MCF 10A (cell line): ENCODE results near the gene TCF23. TPM values are rescaled to one million over a fixed set of nuclear protein-coding genes. Genes with fewer than 3 reads are reported as not detected.

Source experiments
- BruUV-seq: library from RNA; stranded (reverse); fragments of 400-500 nt; replicated peaks from 2 replicates; lab custom pipeline; 2021; lab: Mats Ljungman, UMichigan
- CTCF ChIA-PET: fragments of 300-600 bp; sonication (Branson Sonifier 250); formaldehyde crosslinking; extraction: SDS; loops from one replicate; lab custom pipeline; 2021; ENCODE audit warnings: antibody characterized with exemption, inconsistent platforms; lab: Yijun Ruan, JAX
- POLR2A ChIA-PET: fragments of 300-600, 350-650 bp; sonication (Branson Sonifier 250); formaldehyde crosslinking; extraction: SDS; loops from one replicate; lab custom pipeline; 2020; ENCODE audit warnings: antibody characterized with exemption, inconsistent platforms; lab: Yijun Ruan, JAX
- DNase-seq: peaks from one replicate; pipeline ENCODE4 v3.0.0-alpha.2; 2018; ENCODE audit not compliant: unreplicated experiment
- H3K27ac Mint-ChIP-seq: one replicate; pipeline ENCODE4 v1.8.0; 2022; ENCODE audit warnings: mild to moderate bottlenecking, low read depth, mixed read lengths; ENCODE audit not compliant: unreplicated experiment
- H3K27me3 Mint-ChIP-seq: one replicate; pipeline ENCODE4 v1.8.0; 2022; ENCODE audit warnings: mixed read lengths; ENCODE audit not compliant: insufficient read depth, unreplicated experiment
- H3K36me3 Mint-ChIP-seq: one replicate; pipeline ENCODE4 v1.8.0; 2022; ENCODE audit warnings: mild to moderate bottlenecking, moderate library complexity, mixed read lengths; ENCODE audit not compliant: insufficient read depth, unreplicated experiment
- H3K4me1 Mint-ChIP-seq: one replicate; pipeline ENCODE4 v1.8.0; 2022; ENCODE audit warnings: mixed read lengths; ENCODE audit not compliant: insufficient read depth, unreplicated experiment
- H3K4me3 Mint-ChIP-seq: one replicate; pipeline ENCODE4 v1.8.0; 2022; ENCODE audit warnings: mild to moderate bottlenecking, moderate library complexity, mixed read lengths; ENCODE audit not compliant: unreplicated experiment
- H3K9me3 Mint-ChIP-seq: one replicate; pipeline ENCODE4 v1.8.0; 2022; ENCODE audit warnings: mixed read lengths; ENCODE audit not compliant: unreplicated experiment
- CTCF ChIP-seq: fragments of 200-600 bp; IDR thresholded peaks from one replicate; pipeline ENCODE4 v1.8.0; 2022; ENCODE audit warnings: antibody characterized with exemption, mild to moderate bottlenecking; ENCODE audit not compliant: unreplicated experiment
- intact Hi-C: fragments of 100-400 bp; cut with micrococcal nuclease; formaldehyde crosslinking; loops from 2 replicates; pipeline ENCODE4 v1.14.1; 2022
- total RNA-seq: library from RNA; stranded (reverse); gene quantifications from 2 replicates; pipeline ENCODE4 v1.2.3, GENCODE V29; 2022

Gene TCF23
- total RNA-seq, 1 experiment from 2014 or later, result not detected

- no peak for TF ChIP-seq CTCF
- H3K27me3 Mint-ChIP-seq, result peaks cover 21% of the 10 kb centered on the region
- CTCF ChIA-PET, result interaction anchor here (0.8 kb wide), 1 partner anchor 27 kb away, joined by 3 read pairs; no protein-coding TSS in a partner anchor
- POLR2A ChIA-PET, result interaction anchor here (0.7 kb wide), 1 partner anchor 35 kb away, joined by 3 read pairs; no protein-coding TSS in a partner anchor
- H3K9me3 Mint-ChIP-seq, result no peaks in the 10 kb centered on the region
- H3K27ac Mint-ChIP-seq, result no peak overlapping the region
- H3K4me1 Mint-ChIP-seq, result no peaks in the 10 kb centered on the region
- intact Hi-C loops, result no loop called here
- no TSS peak for BruUV-seq
- peaks cover 13% of the 10 kb centered on the region for H3K36me3 Mint-ChIP-seq
- no peak for DNase-seq
- H3K4me3 Mint-ChIP-seq, result no peak overlapping the region
Measured at GRCh38 chr2:27126252-27126710, 22.5 kb upstream of the TCF23 start.

GRCh38 chr2:27127883-27128667, 20.7 kb upstream of the TCF23 start:
- CTCF ChIA-PET, result interaction anchor here (0.7 kb wide), 1 partner anchor 295 kb away, joined by 3 read pairs; no protein-coding TSS in a partner anchor
- no peaks in the 10 kb centered on the region for H3K9me3 Mint-ChIP-seq
- no peak overlapping the region for H3K4me3 Mint-ChIP-seq
- peaks cover 3% of the 10 kb centered on the region for H3K27me3 Mint-ChIP-seq
- DNase-seq, result no peak
- no TSS peak for BruUV-seq
- H3K36me3 Mint-ChIP-seq, result peaks cover 13% of the 10 kb centered on the region
- TF ChIP-seq CTCF, result no peak
- intact Hi-C loops, result no loop called here
- peaks cover 6% of the 10 kb centered on the region for H3K4me1 Mint-ChIP-seq
- no peak overlapping the region for H3K27ac Mint-ChIP-seq
- POLR2A ChIA-PET, result interaction anchor here (1.0 kb wide), 1 partner anchor 24 kb away, joined by 3 read pairs; no protein-coding TSS in a partner anchor

- ChIA-PET CTCF (no interaction called here), POLR2A (interaction anchor here (0.8 to 1.0 kb wide), 2 partner anchors 14 to 24 kb away, joined by 3 to 4 read pairs; no protein-coding TSS in a partner anchor)
- intact Hi-C loops, result no loop called here
- Mint-ChIP-seq H3K4me3 (no peak overlapping the region), H3K27ac (no peak overlapping the region), H3K36me3 (peaks cover 13% of the 10 kb centered on the region), H3K4me1 (peaks cover 11% of the 10 kb centered on the region), H3K9me3 (no peaks in the 10 kb centered on the region), H3K27me3 (no peaks in the 10 kb centered on the region)
- BruUV-seq, result no TSS peak
- no peak for TF ChIP-seq CTCF
- no peak for DNase-seq
Measured at GRCh38 chr2:27128668-27129571, 19.9 kb upstream of the TCF23 start.

GRCh38 chr2:27130396-27130795, 18.4 kb upstream of the TCF23 start:
- H3K9me3 Mint-ChIP-seq, result no peaks in the 10 kb centered on the region
- H3K27ac Mint-ChIP-seq, result no peak overlapping the region
- peaks cover 20% of the 10 kb centered on the region for H3K36me3 Mint-ChIP-seq
- BruUV-seq, result no TSS peak
- H3K27me3 Mint-ChIP-seq, result no peaks in the 10 kb centered on the region
- no peak for TF ChIP-seq CTCF
- intact Hi-C loops, result loop anchor here (5.0 kb wide), 1 partner anchor 62 kb away; no protein-coding TSS in a partner anchor
- CTCF ChIA-PET, result no interaction called here
- H3K4me3 Mint-ChIP-seq, result no peak overlapping the region
- POLR2A ChIA-PET, result no interaction called here
- peaks cover 11% of the 10 kb centered on the region for H3K4me1 Mint-ChIP-seq
- DNase-seq, result no peak
